HG02759 (cell line): Measurements from ENCODE around the gene SH2B3.
"Not testable (repeated sequence)": the region's sequence is repeated elsewhere in the genome, so short reads cannot be mapped to it uniquely, and the experiment has no call there.

Experiments
- ATAC-seq: cut with Tn5 transposase; IDR thresholded peaks from one replicate; pipeline ENCODE4 v1.9.1; 2021; ENCODE audit warnings: mild to moderate bottlenecking, moderate library complexity; ENCODE audit not compliant: unreplicated experiment

Gene SH2B3

GRCh38 chr12:111455448-111456320 lies 50.0 kb downstream of the SH2B3 start:
- no peak for ATAC-seq

GRCh38 chr12:111457071-111457470 lies 51.3 kb downstream of the SH2B3 start:
- no peak for ATAC-seq

GRCh38 chr12:111457577-111457976 lies 51.9 kb downstream of the SH2B3 start:
- ATAC-seq, result no peak

GRCh38 chr12:111458546-111459172 lies 52.9 kb downstream of the SH2B3 start:
- ATAC-seq, result no peak

GRCh38 chr12:111460111-111460510 lies 54.4 kb downstream of the SH2B3 start:
- ATAC-seq, result not testable (repeated sequence)

GRCh38 chr12:111462210-111462769 lies 56.6 kb downstream of the SH2B3 start:
- no peak for ATAC-seq

- ATAC-seq, result no peak
These were observed 61.6 kb downstream of the SH2B3 start for GRCh38 chr12:111467092-111467856.

GRCh38 chr12:111467857-111468241 lies 62.1 kb downstream of the SH2B3 start:
- ATAC-seq, result no peak

- ATAC-seq, result no peak
These were observed 63.7 kb downstream of the SH2B3 start for GRCh38 chr12:111469401-111469800.

GRCh38 chr12:111471236-111471635 lies 65.5 kb downstream of the SH2B3 start:
- no peak for ATAC-seq

- ATAC-seq, result no peak
These were observed 76.7 kb downstream of the SH2B3 start for GRCh38 chr12:111482462-111482861.

GRCh38 chr12:111488271-111488670 lies 82.5 kb downstream of the SH2B3 start:
- ATAC-seq, result no peak

- ATAC-seq, result no peak
These were observed 83.1 kb downstream of the SH2B3 start for GRCh38 chr12:111488798-111489197.

GRCh38 chr12:111492979-111493378 lies 87.3 kb downstream of the SH2B3 start:
- ATAC-seq, result not testable (repeated sequence)

GRCh38 chr12:111494676-111495075 lies 89.0 kb downstream of the SH2B3 start:
- no peak for ATAC-seq
